SKM-1 treated with dmso at 0.1 percent for 144 hours (cell line): ENCODE data around the gene APOL1.
"Not testable (repeated sequence)": the region's sequence is repeated elsewhere in the genome, so short reads cannot be mapped to it uniquely, and the experiment has no call there.

Experiments used
- DNase-seq: peaks from one replicate; lab custom pipeline; 2025; ENCODE audit not compliant: unreplicated experiment; lab: John Stamatoyannopoulos, UW

Gene APOL1, protein sequence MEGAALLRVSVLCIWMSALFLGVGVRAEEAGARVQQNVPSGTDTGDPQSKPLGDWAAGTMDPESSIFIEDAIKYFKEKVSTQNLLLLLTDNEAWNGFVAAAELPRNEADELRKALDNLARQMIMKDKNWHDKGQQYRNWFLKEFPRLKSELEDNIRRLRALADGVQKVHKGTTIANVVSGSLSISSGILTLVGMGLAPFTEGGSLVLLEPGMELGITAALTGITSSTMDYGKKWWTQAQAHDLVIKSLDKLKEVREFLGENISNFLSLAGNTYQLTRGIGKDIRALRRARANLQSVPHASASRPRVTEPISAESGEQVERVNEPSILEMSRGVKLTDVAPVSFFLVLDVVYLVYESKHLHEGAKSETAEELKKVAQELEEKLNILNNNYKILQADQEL

GRCh38 chr22:36252754-36253522 is at the start of gene APOL1:
APOL1 (plus strand) TSS chr22:36253133; CDS start chr22:36254956, 1,823 bp downstream.
- no peak for DNase-seq

- not testable (repeated sequence) for DNase-seq
These were observed 49.5 kb upstream of the APOL1 start for GRCh38 chr22:36203441-36203840.

- DNase-seq: no peak
These were observed 48.8 kb upstream of the APOL1 start for GRCh38 chr22:36204001-36204631.

GRCh38 chr22:36204632-36205015 is 48.3 kb upstream of the APOL1 start:
- no peak for DNase-seq

DNA sequence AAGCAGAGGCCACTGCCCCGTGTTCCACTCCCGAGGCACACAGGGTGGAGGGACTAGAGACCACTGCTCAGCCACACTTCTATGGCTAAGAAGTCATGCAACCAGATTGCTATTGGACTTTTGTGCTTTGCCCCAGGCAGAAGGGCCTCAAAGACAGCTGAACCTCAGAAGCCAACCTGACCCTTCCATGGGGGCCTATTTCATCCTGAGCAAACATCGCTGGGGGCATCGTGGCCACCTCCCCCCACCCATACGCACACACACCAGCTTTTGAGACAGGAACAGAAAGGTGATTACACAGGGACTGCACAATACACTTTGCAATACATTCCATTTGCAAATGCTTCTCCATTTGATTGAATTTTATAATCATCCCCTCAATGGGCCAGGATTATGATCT is 47.4 kb upstream of the APOL1 start:
- DNase-seq: not testable (repeated sequence)

DNA sequence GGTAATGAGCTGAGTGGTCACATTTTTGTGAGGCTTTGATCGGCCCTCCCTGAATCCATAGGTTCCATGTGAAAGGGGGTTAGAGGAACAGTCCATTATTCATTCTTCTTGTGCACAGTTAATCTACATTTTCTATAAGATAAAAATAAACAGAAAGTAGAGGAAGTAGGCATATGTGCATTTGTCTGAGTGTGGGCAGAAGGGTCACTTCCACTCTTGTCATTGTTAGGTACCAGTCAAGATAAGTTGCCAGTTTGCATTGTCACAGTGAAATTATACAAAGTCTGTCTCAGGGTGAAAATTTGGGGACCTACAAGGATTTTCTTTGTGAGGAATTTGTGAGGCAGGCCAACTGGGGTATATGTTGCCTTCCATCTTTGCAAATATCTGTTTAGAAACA is 46.7 kb upstream of the APOL1 start:
- no peak for DNase-seq

DNA sequence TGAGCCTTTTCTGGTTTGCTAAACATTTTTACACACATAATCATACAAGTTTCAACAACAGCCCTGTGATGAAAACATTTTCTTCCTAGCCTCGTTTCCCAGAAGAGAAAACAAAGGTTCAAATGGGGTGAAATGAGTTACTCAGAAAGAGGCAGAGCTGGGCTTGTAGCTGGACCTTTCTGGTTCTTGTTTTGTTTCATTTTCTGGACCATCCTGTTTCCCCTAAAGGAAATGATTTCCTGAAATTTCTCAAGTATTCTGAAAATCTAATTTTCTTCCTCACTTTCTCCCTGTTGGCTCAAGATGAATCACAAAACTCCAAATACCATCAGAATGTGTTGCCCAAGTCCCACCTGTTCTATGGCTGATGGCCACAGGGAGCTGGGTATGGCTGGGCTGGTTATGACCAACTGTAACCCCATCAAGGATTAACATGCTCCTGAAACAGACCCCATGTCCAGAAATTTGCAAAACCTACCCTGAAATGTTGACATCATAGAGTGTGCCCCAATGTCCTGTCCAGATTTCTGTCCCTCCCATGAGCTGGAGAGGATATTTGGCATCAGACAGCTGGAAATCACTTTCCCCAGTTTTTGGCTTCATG is 44.7 kb upstream of the APOL1 start:
- DNase-seq: no peak

DNA sequence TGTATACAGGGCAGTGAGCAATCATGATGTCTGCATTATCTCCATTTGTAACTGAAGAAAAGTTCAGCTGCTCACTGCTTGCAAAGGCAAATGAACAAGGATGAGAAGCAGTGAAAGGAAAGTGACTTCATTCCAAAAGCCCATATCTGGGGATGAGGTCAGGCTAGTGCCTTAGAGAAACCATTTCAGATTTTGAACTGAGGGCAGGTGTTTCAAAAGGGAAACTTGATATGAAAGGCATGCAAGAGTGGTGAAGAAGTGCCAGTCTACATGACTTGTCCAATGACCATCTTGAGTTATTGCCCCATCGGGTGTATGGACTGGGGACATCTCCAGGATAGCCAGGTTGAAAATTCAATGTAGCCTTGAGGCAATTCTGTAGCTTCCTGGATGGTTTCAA is 44.0 kb upstream of the APOL1 start:
- DNase-seq: no peak

DNA sequence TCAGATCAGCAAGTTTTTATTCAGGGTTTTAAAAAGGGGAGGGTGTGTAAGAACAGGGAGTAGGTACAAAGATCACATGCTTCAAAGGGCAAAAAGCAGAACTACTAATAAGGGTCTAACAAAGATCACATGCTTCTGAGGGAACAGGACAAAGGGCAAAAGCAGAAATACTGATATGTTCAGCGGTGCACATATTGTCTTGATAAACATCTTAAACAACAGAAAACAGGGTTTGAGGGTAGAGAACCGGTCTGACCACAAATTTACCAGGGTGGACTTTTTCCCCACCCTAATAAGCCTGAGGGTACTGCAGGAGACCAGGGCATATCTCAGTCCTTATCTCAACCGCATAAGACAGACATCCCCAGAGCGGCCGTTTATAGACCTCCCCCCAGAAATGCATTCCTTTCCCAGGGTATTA is 43.4 kb upstream of the APOL1 start:
- DNase-seq: not testable (repeated sequence)

DNA sequence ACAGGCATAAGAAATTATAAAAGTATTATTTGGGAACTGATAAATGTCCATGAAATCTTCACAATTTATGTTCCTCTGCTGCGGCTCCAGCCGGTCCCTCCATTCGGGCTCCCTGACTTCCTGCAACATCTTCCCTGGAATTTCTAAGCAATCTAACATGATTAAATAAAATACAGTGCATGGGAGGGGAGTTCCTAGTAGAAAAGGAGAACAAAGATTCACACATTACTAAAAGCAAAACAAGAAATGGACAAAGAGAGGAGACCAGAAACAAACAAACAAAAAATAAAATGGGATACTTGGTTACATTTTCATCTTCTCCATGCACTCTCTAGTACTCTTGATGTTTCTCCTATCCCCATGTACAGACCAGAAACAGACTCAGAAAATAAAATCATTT is 42.7 kb upstream of the APOL1 start:
- no peak for DNase-seq

GRCh38 chr22:36211237-36211861 is 41.6 kb upstream of the APOL1 start:
- peak; percentile 76 for DNase-seq

- DNase-seq: peak; percentile 81
These were observed 40.0 kb upstream of the APOL1 start for GRCh38 chr22:36212901-36213300.

DNA sequence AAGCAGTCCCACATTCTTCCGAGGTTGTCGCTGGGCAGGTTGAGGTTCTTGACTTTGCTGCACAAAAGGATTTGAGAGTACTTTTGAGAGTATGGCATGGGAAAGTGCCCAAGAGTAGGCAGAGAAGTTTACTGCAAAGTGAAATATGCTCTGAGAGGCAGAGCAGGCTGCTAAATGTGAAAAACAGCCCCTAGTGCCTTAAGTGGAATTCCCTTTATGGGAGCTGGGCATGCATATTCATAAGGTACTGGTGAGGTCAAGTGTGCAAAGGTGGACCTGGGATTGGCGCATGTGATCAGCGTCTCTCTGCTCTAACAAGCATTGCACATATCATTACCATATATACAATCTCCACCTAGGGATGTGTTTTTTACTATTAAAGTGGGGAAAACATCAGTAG is 39.3 kb upstream of the APOL1 start:
- DNase-seq: no peak

DNA sequence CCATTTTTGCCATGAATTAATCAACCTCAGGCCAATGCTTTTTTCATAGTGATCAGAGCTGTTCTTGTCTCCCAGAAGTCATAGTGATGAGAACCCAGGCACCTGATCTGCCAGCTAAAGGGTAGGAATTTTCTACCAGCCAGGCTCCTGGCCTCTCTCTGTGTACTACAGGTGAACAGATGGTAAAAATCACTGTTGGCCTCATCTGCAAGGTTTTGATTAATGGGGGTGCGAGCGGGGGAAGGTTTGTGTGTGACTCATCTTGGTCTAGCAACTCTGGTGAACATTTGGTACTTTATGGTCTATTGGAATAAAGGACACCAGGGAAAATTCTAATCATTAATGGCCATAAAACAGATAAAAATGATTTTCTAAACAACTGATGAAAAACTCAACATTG is 37.0 kb upstream of the APOL1 start:
- no peak for DNase-seq

GRCh38 chr22:36218648-36219193 is 34.2 kb upstream of the APOL1 start:
- DNase-seq: no peak

GRCh38 chr22:36220451-36220921 is 32.4 kb upstream of the APOL1 start:
- DNase-seq: no peak

GRCh38 chr22:36221799-36222751 is 30.9 kb upstream of the APOL1 start:
- DNase-seq: peak; percentile 31

DNA sequence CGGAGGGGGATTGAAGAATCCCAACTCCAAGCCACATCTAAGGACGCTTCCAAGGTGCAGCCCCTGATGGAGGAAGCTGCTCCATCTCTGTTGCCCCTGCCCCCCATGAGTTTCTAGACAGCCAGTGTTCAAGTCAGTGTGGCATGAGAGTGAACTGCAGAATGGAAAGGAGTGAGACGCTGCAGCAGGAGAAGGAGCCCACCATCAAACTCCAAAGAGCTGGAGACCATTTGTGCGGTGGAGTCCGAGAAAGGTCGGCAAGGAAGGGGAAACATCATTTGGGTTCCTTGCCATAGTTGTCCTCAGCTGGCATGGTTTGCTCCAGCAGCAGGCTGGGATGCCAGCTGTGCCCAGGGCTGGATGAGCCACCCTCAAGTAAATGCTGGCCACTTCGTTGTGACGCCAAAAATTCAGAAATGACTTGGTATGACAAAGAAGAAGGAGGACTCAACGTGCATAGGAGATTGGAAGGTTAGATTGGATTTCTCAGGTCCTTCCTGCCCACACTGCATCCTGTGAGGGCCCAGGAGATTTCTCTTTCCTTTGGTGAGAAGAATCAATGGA is 30.0 kb upstream of the APOL1 start:
- no peak for DNase-seq

DNA sequence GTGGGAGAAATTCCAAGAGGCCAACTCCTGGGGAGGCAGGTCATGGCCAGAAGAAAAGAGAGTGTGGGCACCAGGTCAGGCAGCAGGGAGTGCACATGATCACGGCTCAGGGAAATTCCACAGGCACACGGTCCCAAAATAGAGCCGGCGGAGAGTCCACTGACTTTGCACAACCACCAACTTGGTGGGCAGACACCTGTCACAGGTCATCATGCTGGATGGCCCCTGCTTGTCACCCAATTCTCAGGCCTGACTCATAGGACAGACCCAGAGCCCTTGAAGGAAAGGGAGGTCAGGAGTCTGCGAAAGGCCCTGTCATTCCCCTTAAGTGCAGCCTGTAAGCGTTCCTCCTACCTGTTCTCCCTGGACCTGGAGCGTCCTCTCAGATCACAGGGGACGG is 29.4 kb upstream of the APOL1 start:
- no peak for DNase-seq
